ENCODE data around the gene PPEF1. TPM values are rescaled to one million over a fixed set of nuclear protein-coding genes. Genes with fewer than 3 reads are reported as not detected.

Gene PPEF1
- total RNA-seq: 1 to 10 TPM in 1 of 4 donors, under 1 TPM in 1, not detected in 2; 0.89 to 1.3 TPM

- no peak within 1 kb of the TSS for H3K4me3 ChIP-seq
- no peaks in the 10 kb centered on the region for H3K36me3 ChIP-seq
- no peak within 1 kb of the TSS for H3K27ac ChIP-seq
- ATAC-seq: no peak
- peaks cover 0 to 1% (median 0%) of the 10 kb centered on the region in 3 donors for H3K4me1 ChIP-seq
- TF ChIP-seq CTCF (IDR thresholded peaks at IDR 0.05) (no peak), EP300 (IDR thresholded peaks at IDR 0.05) (no peak), POLR2AphosphoS5 (IDR thresholded peaks at IDR 0.05) (no peak), POLR2A (IDR thresholded peaks at IDR 0.05) (no peak)
- WGBS, 2 donors (ENCODE audit: low coverage in 1 of 2): 47 to 54% methylated on average over 4 to 5 of the region's 8 CpGs
- H3K9me3 ChIP-seq: no peaks in the 10 kb centered on the region
- no peaks in the 10 kb centered on the region for H3K27me3 ChIP-seq
Measured at GRCh38 chrX:18707426-18708049, at the start of gene PPEF1. Gene PPEF1 (plus strand): TSS chrX:18707645. CDS start chrX:18707781, 136 bp downstream.

GRCh38 chrX:18661273-18661672 is 46.2 kb upstream of the PPEF1 start:
- Histone ChIP-seq H3K36me3 (no peaks in the 10 kb centered on the region), H3K27me3 (no peaks in the 10 kb centered on the region), H3K4me3 (no peak overlapping the region), H3K9me3 (no peaks in the 10 kb centered on the region), H3K4me1 (no peaks in the 10 kb centered on the region), H3K27ac (no peak overlapping the region)
- no peak for ATAC-seq
- TF ChIP-seq POLR2AphosphoS5 (IDR thresholded peaks at IDR 0.05): no peak
- TF ChIP-seq EP300 (IDR thresholded peaks at IDR 0.05): no peak
- no peak for TF ChIP-seq CTCF (IDR thresholded peaks at IDR 0.05)
- no peak for TF ChIP-seq POLR2A (IDR thresholded peaks at IDR 0.05)
- WGBS, 2 donors (ENCODE audit: low coverage in 1 of 2): no CpG with 5 or more reads among the region's 12 CpGs

GRCh38 chrX:18664947-18665346 is 42.5 kb upstream of the PPEF1 start:
- Histone ChIP-seq H3K27me3 (no peaks in the 10 kb centered on the region), H3K4me3 (no peak overlapping the region), H3K36me3 (no peaks in the 10 kb centered on the region), H3K27ac (no peak overlapping the region), H3K4me1 (no peaks in the 10 kb centered on the region), H3K9me3 (no peaks in the 10 kb centered on the region)
- ATAC-seq: no peak
- TF ChIP-seq POLR2AphosphoS5 (IDR thresholded peaks at IDR 0.05) (no peak), POLR2A (IDR thresholded peaks at IDR 0.05) (no peak), EP300 (IDR thresholded peaks at IDR 0.05) (no peak), CTCF (IDR thresholded peaks at IDR 0.05) (no peak)
- WGBS, 2 donors (ENCODE audit: low coverage in 1 of 2): 67 to 72% methylated on average over 3 of the region's 8 CpGs

DNA sequence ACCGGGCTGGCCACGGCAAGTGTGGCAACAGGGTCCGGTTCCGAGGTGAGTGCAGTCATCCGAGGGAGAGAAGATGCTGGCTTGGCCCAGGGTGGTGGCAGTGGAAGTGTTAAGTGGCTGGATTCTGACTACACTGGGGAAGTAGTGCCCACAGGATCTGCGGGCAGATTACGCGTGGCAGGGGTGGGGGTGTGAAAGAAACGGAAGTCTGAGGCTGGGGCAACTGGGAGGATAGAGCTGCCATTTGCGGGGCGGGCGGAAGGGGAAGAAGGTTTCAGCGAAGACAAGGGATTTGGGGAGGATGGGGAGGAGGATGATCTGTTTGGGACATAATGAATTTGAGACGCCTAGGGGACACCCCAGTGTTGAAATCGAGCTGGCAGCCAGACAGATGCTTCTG is 40.8 kb upstream of the PPEF1 start:
- Histone ChIP-seq H3K27ac (no peak overlapping the region), H3K4me3 (no peak overlapping the region), H3K9me3 (no peaks in the 10 kb centered on the region), H3K36me3 (no peaks in the 10 kb centered on the region), H3K27me3 (no peaks in the 10 kb centered on the region), H3K4me1 (no peaks in the 10 kb centered on the region)
- TF ChIP-seq CTCF (IDR thresholded peaks at IDR 0.05): no peak
- TF ChIP-seq EP300 (IDR thresholded peaks at IDR 0.05): no peak
- TF ChIP-seq POLR2A (IDR thresholded peaks at IDR 0.05): no peak
- no peak for TF ChIP-seq POLR2AphosphoS5 (IDR thresholded peaks at IDR 0.05)
- no peak for ATAC-seq
- 60 to 91% methylated on average over 1 to 4 of the region's 15 CpGs for WGBS, 2 donors (ENCODE audit: low coverage in 1 of 2)

DNA sequence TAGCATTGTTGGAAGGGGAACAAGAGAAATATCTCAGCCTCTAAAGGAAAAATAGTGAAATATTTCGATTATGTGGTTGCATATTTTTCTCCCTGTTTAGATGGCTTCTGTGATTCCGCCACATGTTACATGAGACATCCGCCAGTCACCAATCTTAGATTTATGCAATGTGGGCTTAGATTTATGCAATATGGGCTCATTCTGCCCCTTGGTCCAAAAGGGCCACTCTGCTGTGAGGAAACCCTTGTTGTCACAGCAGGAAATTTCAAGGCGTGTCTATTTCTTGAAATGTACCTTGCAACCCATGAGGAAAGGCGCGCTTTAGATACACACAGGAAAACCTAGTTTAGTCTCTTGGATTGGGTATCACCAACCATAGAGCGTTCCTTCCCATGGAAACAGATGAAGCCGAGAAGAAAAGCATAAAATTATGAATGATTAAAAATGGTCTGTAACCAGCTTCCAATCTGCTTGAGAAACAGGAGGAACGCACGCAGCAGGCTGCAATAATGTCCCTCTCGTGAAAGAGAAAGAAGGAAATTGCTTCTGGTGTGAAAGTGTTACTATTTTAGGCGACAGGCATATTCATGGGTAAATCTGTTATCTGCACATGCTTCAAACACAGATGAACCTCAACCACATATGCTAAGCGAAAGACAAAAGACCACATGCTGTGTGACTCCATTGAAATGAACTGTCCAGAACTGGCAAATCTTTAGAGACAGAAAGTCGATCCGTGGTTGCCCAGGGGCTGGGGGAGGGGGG is 39.2 kb upstream of the PPEF1 start:
- Histone ChIP-seq H3K9me3 (no peaks in the 10 kb centered on the region), H3K27ac (no peak overlapping the region), H3K4me1 (no peaks in the 10 kb centered on the region), H3K36me3 (no peaks in the 10 kb centered on the region), H3K27me3 (no peaks in the 10 kb centered on the region), H3K4me3 (no peak overlapping the region)
- ATAC-seq: no peak
- TF ChIP-seq EP300 (IDR thresholded peaks at IDR 0.05): no peak
- no peak for TF ChIP-seq CTCF (IDR thresholded peaks at IDR 0.05)
- no peak for TF ChIP-seq POLR2AphosphoS5 (IDR thresholded peaks at IDR 0.05)
- no peak for TF ChIP-seq POLR2A (IDR thresholded peaks at IDR 0.05)
- WGBS, 2 donors (ENCODE audit: low coverage in 1 of 2): 73 to 82% methylated on average over 11 to 14 of the region's 15 CpGs

Measured in gastroesophageal sphincter (tissue), 4 donors.